HepG2 (cell line): ENCODE data around the gene ETFDH. TPM values are rescaled to one million over a fixed set of nuclear protein-coding genes. Genes with fewer than 3 reads are reported as not detected.

ENCODE experiments used
- ATAC-seq: fragments of 200-7000 bp; cut with Tn5 transposase; 3 replicates; pipeline ENCODE4 v1.9.1; 2020; ENCODE audit warnings: mild to moderate bottlenecking, moderate library complexity
- BruUV-seq: library from RNA; stranded (reverse); fragments of 400-500 nt; replicated peaks from 2 replicates; lab custom pipeline; 2021; lab: Mats Ljungman, UMichigan
- CTCF ChIA-PET: fragments of 300-600 bp; formaldehyde crosslinking; extraction: SDS; loops from one replicate; lab custom pipeline; 2021; ENCODE audit warnings: low total read pairs, inconsistent platforms, low intra/inter-chr PET ratio; lab: Yijun Ruan, JAX
- POLR2A ChIA-PET: fragments of 350-600 bp; sonication (Branson Sonifier 250); formaldehyde crosslinking; loops from one replicate; lab custom pipeline; 2020; ENCODE audit warnings: antibody characterized with exemption, inconsistent platforms; lab: Yijun Ruan, JAX
- DNase-seq: peaks from one replicate; pipeline ENCODE4 v3.0.0-alpha.2; 2015; ENCODE audit warnings: low spot score
- FAIRE-seq: peaks from 3 replicates; lab custom pipeline; 2011; peaks lifted over from hg19 to GRCh38; lab: Jason Lieb, UNC
- H2AFZ ChIP-seq: one replicate; pipeline ENCODE4 v1.6.1; 2011; ENCODE audit warnings: low read length, inconsistent platforms
- H3K27ac ChIP-seq: fragments of 300-600 bp; 3 replicates; pipeline ENCODE4 v1.8.0; 2011; ENCODE audit warnings: mixed run types, mild to moderate bottlenecking, mixed read lengths, low read length, inconsistent platforms; ENCODE audit not compliant: insufficient read depth; ENCODE audit errors: extremely low read length
- H3K27me3 ChIP-seq, 2 experiments: fragments of 200-600 bp in 1 of 2; 2 replicates in 1 of 2; 3 replicates in 1 of 2; pipeline versions ENCODE4 v1.6.0 to v1.8.0; 2011; ENCODE audit warnings: low read length in 2 of 2, mild to moderate bottlenecking in 2 of 2, moderate library complexity in 2 of 2, inconsistent platforms in 1 of 2; ENCODE audit not compliant: insufficient read depth in 2 of 2, control insufficient read depth in 1 of 2
- H3K36me3 ChIP-seq, 2 experiments: fragments of 200-600 bp in 1 of 2; replicated peaks in 1 of 2; 2 replicates in 1 of 2; 3 replicates in 1 of 2; pipeline versions ENCODE4 v1.5.1 to v1.8.0; 2011; ENCODE audit warnings: low read length in 2 of 2, inconsistent platforms in 1 of 2; ENCODE audit not compliant: insufficient read depth in 2 of 2, control insufficient read depth in 1 of 2
- H3K4me1 ChIP-seq: 2 replicates; pipeline ENCODE4 v1.5.1; 2012; ENCODE audit warnings: low read length, inconsistent platforms; ENCODE audit not compliant: insufficient read depth
- H3K4me2 ChIP-seq: 2 replicates; pipeline ENCODE4 v1.6.0; 2011; ENCODE audit warnings: low read depth, low read length, inconsistent platforms
- H3K4me3 ChIP-seq, 3 experiments: fragments of 200-600 bp in 1 of 3; sonication (generic), shearing (Covaris generic) in 1 of 3; replicated peaks in 1 of 3; 2 replicates each; pipeline ENCODE4 v1.5.1; 2011 to 2016; ENCODE audit warnings: low read length in 3 of 3, inconsistent platforms in 2 of 3, low read depth in 2 of 3, mild to moderate bottlenecking in 2 of 3, control low read depth in 1 of 3, mixed read lengths in 1 of 3; ENCODE audit not compliant: insufficient read depth in 1 of 3
- H3K79me2 ChIP-seq: one replicate; pipeline ENCODE4 v1.6.1; 2011; ENCODE audit warnings: low read length, inconsistent platforms; ENCODE audit not compliant: insufficient read depth
- H3K9ac ChIP-seq: 2 replicates; pipeline ENCODE4 v1.6.0; 2011; ENCODE audit warnings: mild to moderate bottlenecking, low read depth, low read length, inconsistent platforms; ENCODE audit not compliant: insufficient read depth
- H3K9me3 ChIP-seq: 2 replicates; pipeline ENCODE4 v1.5.1; 2012; ENCODE audit warnings: mild to moderate bottlenecking, low read length
- H4K20me1 ChIP-seq: 2 replicates; pipeline ENCODE4 v1.6.0; 2011; ENCODE audit warnings: inconsistent platforms, mild to moderate bottlenecking, low read length, moderate library complexity; ENCODE audit not compliant: insufficient read depth
- FOSL1 ChIP-seq: sonication (generic); formaldehyde crosslinking; IDR thresholded peaks from 2 replicates; pipeline ENCODE4 v1.9.0; 2021; ENCODE audit warnings: missing genetic modification reagents, borderline replicate concordance
- HOMEZ ChIP-seq: IDR thresholded peaks from 2 replicates; pipeline ENCODE4 v1.6.1; 2016; ENCODE audit warnings: low read depth
- KAT8 ChIP-seq: IDR thresholded peaks from 2 replicates; pipeline ENCODE4 v1.6.1; 2016; ENCODE audit warnings: missing genetic modification reagents, missing compliant biosample characterization
- KDM6A ChIP-seq: IDR thresholded peaks from 2 replicates; pipeline ENCODE4 v1.6.1; 2016; ENCODE audit warnings: low read depth
- NFYB ChIP-seq: sonication (generic); formaldehyde crosslinking; IDR thresholded peaks from 2 replicates; pipeline ENCODE4 v1.4.0; 2020; ENCODE audit warnings: missing genetic modification reagents
- PTBP1 ChIP-seq: fragments of 200-400 bp; formaldehyde crosslinking; IDR thresholded peaks from 2 replicates; pipeline ENCODE4 v1.6.1; 2018; ENCODE audit warnings: low read length, low read depth; ENCODE audit not compliant: poor library complexity, severe bottlenecking
- TCF7 ChIP-seq: sonication (generic); IDR thresholded peaks from 2 replicates; pipeline ENCODE4 v1.6.1; 2016; ENCODE audit warnings: antibody characterized with exemption, low read depth
- TGIF2 ChIP-seq: IDR thresholded peaks from 2 replicates; pipeline ENCODE4 v1.6.1; 2016; ENCODE audit warnings: control low read depth, missing compliant biosample characterization
- THYN1 ChIP-seq: sonication (generic); formaldehyde crosslinking; IDR thresholded peaks from 2 replicates; pipeline ENCODE4 v1.8.1; 2023; ENCODE audit warnings: low read depth, mild to moderate bottlenecking, moderate library complexity, missing genetic modification reagents, borderline replicate concordance
- TRIM24 ChIP-seq: sonication (generic); formaldehyde crosslinking; IDR thresholded peaks from 2 replicates; pipeline ENCODE4 v1.8.0; 2022; ENCODE audit warnings: mild to moderate bottlenecking, missing genetic modification reagents
- ZNF143 ChIP-seq: sonication (generic); formaldehyde crosslinking; IDR thresholded peaks from 2 replicates; pipeline ENCODE4 v1.4.0; 2020; ENCODE audit warnings: missing genetic modification reagents
- ZNF276 ChIP-seq: sonication (generic); formaldehyde crosslinking; IDR thresholded peaks from 2 replicates; pipeline ENCODE4 v1.4.0; 2020; ENCODE audit warnings: mild to moderate bottlenecking, low read depth, missing genetic modification reagents
- ZNF33A ChIP-seq: sonication (generic); formaldehyde crosslinking; IDR thresholded peaks from 2 replicates; pipeline ENCODE4 v1.5.1; 2020; ENCODE audit warnings: missing genetic modification reagents, mild to moderate bottlenecking, moderate library complexity, borderline replicate concordance
- ZNF33B ChIP-seq: sonication (generic); formaldehyde crosslinking; IDR thresholded peaks from 2 replicates; pipeline ENCODE4 v1.5.1; 2020; ENCODE audit warnings: mild to moderate bottlenecking, missing genetic modification reagents
- ZNF746 ChIP-seq: sonication (generic); formaldehyde crosslinking; IDR thresholded peaks from 2 replicates; pipeline ENCODE4 v1.8.0; 2022; ENCODE audit warnings: mild to moderate bottlenecking, missing genetic modification reagents
- WGBS: methylation state at CpG from one replicate; pipeline ENCODE4 v1.1.6; 2017; ENCODE audit warnings: low lambda C conversion rate; 5-methylcytosine and 5-hydroxymethylcytosine counted together
- in situ Hi-C: cut with HindIII; loops from 2 replicates; pipeline ENCODE4 v1.10.0; 2017; ENCODE audit warnings: low pct_unique_long_range_greater_than_20kb; ENCODE audit not compliant: extremely low pct_ligation_motif_present
- intact Hi-C: fragments of 100-400 bp; cut with micrococcal nuclease; formaldehyde crosslinking; loops from one replicate; pipeline ENCODE4 v1.10.0; 2022; ENCODE audit not compliant: unreplicated experiment
- polyA plus RNA-seq, 8 experiments: library from polyadenylated mRNA; depleted of rRNA in 3 of 8; stranded (reverse) in 7 of 8; unstranded in 1 of 8; fragments of >200 nt; fragmentation: Illumina TruSeq in 4 of 8; extraction: Trizol in 4 of 8; gene quantifications; 2 replicates each; pipeline versions ENCODE4 v1.2.1 to v1.2.3, GENCODE V29; 2011 to 2016; ENCODE audit warnings: low read depth in 4 of 8, missing spikeins in 1 of 8, mixed read lengths in 1 of 8; ENCODE audit not compliant: insufficient read depth in 1 of 8
- total RNA-seq, 5 experiments: library from RNA; depleted of rRNA; stranded (reverse); fragments of >200 nt; fragmentation: Illumina TruSeq; extraction: Trizol; gene quantifications; 2 replicates each; pipeline ENCODE4 v1.2.3, GENCODE V29; 2016; ENCODE audit warnings: low read depth in 1 of 5
- TF ChIP-seq, protein P1 (sequence below): sonication (generic); formaldehyde crosslinking; IDR thresholded peaks from 2 replicates; pipeline ENCODE4 v1.4.0; 2020; ENCODE audit warnings: mild to moderate bottlenecking, missing genetic modification reagents, borderline replicate concordance
- TF ChIP-seq, protein P2 (sequence below): IDR thresholded peaks from 2 replicates; pipeline ENCODE4 v1.6.1; 2016; ENCODE audit warnings: low read depth, control low read depth

The ETFDH gene
- total and polyA plus RNA-seq, 2 of the 13 experiments (the other 11 are each of a cell fraction or from before 2014, with no cell fraction given), result 14.7 to 17.8 TPM

DNA sequence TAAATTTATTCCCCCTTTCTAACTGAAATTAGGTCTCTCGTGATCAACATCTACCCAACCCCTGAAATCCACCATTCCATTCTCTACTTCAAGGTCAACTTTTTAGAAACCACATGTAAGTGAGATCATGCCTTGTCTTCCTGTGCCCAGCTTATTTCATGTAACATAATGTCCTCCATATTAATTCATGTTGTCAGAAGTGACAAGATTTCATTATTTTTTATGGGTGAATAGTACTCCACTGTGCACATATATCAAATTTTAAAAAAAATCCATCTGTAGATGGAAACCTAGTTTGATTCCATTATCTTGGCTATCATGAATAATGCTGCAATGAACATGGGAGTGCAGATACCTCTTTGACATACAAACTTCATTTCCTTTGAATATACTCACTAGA lies 49.6 kb downstream of the ETFDH start:
- CTCF ChIA-PET, result no interaction called here
- POLR2A ChIA-PET, result no interaction called here
- no TSS peak for BruUV-seq

More for the DNA sequence above, 49.6 kb downstream of the ETFDH start:
- Histone ChIP-seq H3K36me3 (peaks cover 5 to 43% of the 10 kb centered on the region in 2 experiments; a peak in 4 of 5 replicates), H3K9me3 (no peaks in the 10 kb centered on the region), H4K20me1 (no peaks in the 10 kb centered on the region), H3K27ac (peak overlapping the region; percentile 81), H3K4me2 (peak overlapping the region; percentile 87), H3K9ac (peak overlapping the region; percentile 78; the same call in 1 of the 2 replicates), H3K4me1 (peaks cover 40% of the 10 kb centered on the region), H2AFZ (no peak overlapping the region), H3K27me3 (no peaks in the 10 kb centered on the region; a peak in 1 of 5 replicates), H3K4me3 (peak overlapping the region; percentile 80 to 96 (median 93); a peak in 5 of 6 replicates), H3K79me2 (peaks cover 38% of the 10 kb centered on the region)
- DNase-seq (no peak), FAIRE-seq (no peak), ATAC-seq (no peak)
- WGBS, result 92% methylated on average over 1 of the region's 1 CpG
- intact Hi-C loops (loop anchor here (10.0 kb wide), 1 partner anchor 383 kb away; the partner anchor contains the start of gene RAPGEF2), in situ Hi-C loops (loop anchor here (10.0 kb wide), 1 partner anchor 483 kb away; no protein-coding TSS in a partner anchor)
- TF ChIP-seq TRIM24 (CRISPR knock-in tag), result no peak
- no peak for TF ChIP-seq NFYB (CRISPR knock-in tag)
- TF ChIP-seq TGIF2 (CRISPR knock-in tag), result no peak
- no peak for TF ChIP-seq KDM6A (CRISPR knock-in tag)
- no peak for TF ChIP-seq KAT8 (CRISPR knock-in tag)
- TF ChIP-seq THYN1 (CRISPR knock-in tag), result no peak
- TF ChIP-seq, protein P1, sequence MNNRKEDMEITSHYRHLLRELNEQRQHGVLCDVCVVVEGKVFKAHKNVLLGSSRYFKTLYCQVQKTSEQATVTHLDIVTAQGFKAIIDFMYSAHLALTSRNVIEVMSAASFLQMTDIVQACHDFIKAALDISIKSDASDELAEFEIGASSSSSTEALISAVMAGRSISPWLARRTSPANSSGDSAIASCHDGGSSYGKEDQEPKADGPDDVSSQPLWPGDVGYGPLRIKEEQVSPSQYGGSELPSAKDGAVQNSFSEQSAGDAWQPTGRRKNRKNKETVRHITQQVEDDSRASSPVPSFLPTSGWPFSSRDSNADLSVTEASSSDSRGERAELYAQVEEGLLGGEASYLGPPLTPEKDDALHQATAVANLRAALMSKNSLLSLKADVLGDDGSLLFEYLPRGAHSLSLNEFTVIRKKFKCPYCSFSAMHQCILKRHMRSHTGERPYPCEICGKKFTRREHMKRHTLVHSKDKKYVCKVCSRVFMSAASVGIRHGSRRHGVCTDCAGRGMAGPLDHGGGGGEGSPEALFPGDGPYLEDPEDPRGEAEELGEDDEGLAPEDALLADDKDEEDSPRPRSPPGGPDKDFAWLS (CRISPR knock-in tag), result no peak
- TF ChIP-seq HOMEZ, result no peak
- TF ChIP-seq FOSL1 (CRISPR knock-in tag), result no peak
- no peak for TF ChIP-seq ZNF33A (CRISPR knock-in tag)
- no peak for TF ChIP-seq PTBP1
- TF ChIP-seq ZNF33B (CRISPR knock-in tag), result no peak
- no peak for TF ChIP-seq ZNF143 (CRISPR knock-in tag)
- no peak for TF ChIP-seq ZNF746 (CRISPR knock-in tag)
- TF ChIP-seq ZNF276 (CRISPR knock-in tag), result no peak
- TF ChIP-seq, protein P2, sequence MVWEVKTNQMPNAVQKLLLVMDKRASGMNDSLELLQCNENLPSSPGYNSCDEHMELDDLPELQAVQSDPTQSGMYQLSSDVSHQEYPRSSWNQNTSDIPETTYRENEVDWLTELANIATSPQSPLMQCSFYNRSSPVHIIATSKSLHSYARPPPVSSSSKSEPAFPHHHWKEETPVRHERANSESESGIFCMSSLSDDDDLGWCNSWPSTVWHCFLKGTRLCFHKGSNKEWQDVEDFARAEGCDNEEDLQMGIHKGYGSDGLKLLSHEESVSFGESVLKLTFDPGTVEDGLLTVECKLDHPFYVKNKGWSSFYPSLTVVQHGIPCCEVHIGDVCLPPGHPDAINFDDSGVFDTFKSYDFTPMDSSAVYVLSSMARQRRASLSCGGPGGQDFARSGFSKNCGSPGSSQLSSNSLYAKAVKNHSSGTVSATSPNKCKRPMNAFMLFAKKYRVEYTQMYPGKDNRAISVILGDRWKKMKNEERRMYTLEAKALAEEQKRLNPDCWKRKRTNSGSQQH (CRISPR knock-in tag), result no peak
- no peak for TF ChIP-seq TCF7
